ENCODE data around the gene ZNF559.

DNA sequence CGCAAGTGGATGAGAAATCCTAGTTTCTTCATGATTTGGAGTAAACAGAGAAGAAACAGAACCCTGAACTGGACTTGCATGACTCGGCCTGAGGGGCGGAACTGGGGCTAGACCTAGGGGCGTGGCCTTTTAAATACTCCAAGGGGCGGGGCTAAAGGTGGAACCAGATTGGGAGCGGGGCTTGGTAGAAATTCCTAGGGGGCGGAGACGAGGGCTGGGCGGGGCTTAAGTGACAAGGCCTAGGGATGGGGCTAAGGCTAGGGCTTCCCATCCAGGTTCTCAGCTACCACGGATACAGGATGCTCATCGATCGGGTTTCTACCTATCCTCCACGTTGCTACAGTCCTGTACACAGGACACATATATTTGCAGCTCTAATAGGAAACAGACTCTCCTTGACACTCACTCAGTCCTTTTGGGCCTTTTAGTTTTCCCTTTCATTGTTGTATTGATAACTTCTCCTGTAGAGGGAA, 14.0 kb upstream of the ZNF559 start:
- TF ChIP-seq, protein P1, sequence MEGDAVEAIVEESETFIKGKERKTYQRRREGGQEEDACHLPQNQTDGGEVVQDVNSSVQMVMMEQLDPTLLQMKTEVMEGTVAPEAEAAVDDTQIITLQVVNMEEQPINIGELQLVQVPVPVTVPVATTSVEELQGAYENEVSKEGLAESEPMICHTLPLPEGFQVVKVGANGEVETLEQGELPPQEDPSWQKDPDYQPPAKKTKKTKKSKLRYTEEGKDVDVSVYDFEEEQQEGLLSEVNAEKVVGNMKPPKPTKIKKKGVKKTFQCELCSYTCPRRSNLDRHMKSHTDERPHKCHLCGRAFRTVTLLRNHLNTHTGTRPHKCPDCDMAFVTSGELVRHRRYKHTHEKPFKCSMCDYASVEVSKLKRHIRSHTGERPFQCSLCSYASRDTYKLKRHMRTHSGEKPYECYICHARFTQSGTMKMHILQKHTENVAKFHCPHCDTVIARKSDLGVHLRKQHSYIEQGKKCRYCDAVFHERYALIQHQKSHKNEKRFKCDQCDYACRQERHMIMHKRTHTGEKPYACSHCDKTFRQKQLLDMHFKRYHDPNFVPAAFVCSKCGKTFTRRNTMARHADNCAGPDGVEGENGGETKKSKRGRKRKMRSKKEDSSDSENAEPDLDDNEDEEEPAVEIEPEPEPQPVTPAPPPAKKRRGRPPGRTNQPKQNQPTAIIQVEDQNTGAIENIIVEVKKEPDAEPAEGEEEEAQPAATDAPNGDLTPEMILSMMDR (IDR thresholded peaks at IDR 0.05 in 4 of 5, conservative IDR thresholded peaks at IDR 0.05 in 1 of 5) = no peak
- TF ChIP-seq POLR2A (IDR thresholded peaks at IDR 0.05) = no peak
